ENCODE results near the gene ZFYVE16. TPM values are rescaled to one million over a fixed set of nuclear protein-coding genes. Genes with fewer than 3 reads are reported as not detected.

The ZFYVE16 gene
- polyA plus RNA-seq, 3 donors = 9.4 to 15.8 (median 10.7) TPM

DNA sequence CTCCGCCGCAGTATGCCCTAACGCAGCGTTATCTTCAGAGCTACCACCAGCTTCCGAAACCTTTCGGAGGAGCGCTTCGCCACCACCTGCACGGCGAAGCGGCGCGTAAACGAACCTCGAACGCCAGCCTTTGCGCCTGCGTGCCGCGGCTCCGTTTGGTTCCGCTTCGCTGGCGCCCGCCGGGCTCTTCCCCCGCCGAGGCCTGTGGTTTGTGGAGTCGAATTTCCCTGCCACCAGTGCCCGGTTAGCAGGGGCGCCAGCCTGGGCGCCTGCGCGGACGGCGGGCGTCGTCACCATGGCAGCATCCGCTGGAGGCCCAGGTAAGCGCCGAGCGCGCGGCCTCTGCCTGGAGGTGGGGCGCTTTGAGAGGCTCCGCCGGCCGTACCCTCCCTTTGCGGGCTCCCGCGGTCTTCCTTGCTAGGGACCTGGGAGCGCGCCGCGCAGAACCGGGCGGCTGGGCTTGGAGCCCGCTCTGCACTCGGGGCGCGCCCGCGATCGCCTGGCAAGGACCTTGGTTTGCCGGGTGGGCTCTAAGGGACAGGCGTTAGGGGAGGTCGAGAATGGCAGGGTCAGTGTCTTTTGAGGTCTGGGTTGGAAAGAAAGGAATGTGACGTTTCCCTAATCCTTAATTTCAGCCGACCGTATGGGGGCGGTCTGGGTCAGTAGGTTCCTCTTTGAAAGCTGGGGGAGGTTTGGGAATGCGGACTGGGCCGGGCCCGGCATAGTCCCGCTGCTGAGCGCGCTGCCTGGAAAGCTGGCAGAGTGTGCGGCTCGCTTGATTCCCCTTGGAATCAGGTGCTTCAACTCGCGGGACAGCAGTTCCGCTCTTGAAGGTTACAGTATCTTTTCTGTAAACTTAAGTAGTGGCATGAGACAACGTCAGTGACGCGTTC lies 80.2 kb downstream of the ZFYVE16 start, which contains the start of gene FAM151B:
Gene FAM151B, plus strand, starts transcription at position 272 of the 893 bp plus-strand sequence. Its CDS starts 24 bp downstream, at position 296.
- under 1% methylated on average over 75 of the region's 85 CpGs for WGBS (ENCODE audit: insufficient coverage)
- peaks cover 51% of the 10 kb centered on the region for H3K79me2 ChIP-seq (ENCODE audit: insufficient read depth, low read length)
- H3K4me2 ChIP-seq (replicated peaks; ENCODE audit: extremely low read depth, low read length, poor library complexity, severe bottlenecking) = peak within 1 kb of the TSS; percentile 90
- Mint-ChIP-seq H3K27me3 (ENCODE audit: low read depth in 3 of 3) (no peaks in the 10 kb centered on the region), H3K4me1 (peaks cover 35% of the 10 kb centered on the region), H3K36me3 (peaks cover 5 to 20% of the 10 kb centered on the region in 2 donors), H3K27ac (peak within 1 kb of the TSS; percentile 83 to 95 (median 90)), H3K9me3 (peaks cover 0 to 8% (median 4%) of the 10 kb centered on the region in 7 donors), H3K4me3 (peak within 1 kb of the TSS; percentile 97 to 98)
- H3K27ac ChIP-seq (ENCODE audit: low read depth in 1 of 2, low read length in 2 of 2) = peak within 1 kb of the TSS; percentile 25 to 87
- H2AFZ ChIP-seq (ENCODE audit: insufficient read depth, low read depth, low read length, poor library complexity, severe bottlenecking) = peak within 1 kb of the TSS; percentile 99
- H3K36me3 ChIP-seq (replicated peaks in 1 of 2; ENCODE audit: control insufficient read depth in 1 of 2, insufficient read depth in 2 of 2, low read length in 2 of 2) = no peaks in the 10 kb centered on the region
- TF ChIP-seq, protein P1, sequence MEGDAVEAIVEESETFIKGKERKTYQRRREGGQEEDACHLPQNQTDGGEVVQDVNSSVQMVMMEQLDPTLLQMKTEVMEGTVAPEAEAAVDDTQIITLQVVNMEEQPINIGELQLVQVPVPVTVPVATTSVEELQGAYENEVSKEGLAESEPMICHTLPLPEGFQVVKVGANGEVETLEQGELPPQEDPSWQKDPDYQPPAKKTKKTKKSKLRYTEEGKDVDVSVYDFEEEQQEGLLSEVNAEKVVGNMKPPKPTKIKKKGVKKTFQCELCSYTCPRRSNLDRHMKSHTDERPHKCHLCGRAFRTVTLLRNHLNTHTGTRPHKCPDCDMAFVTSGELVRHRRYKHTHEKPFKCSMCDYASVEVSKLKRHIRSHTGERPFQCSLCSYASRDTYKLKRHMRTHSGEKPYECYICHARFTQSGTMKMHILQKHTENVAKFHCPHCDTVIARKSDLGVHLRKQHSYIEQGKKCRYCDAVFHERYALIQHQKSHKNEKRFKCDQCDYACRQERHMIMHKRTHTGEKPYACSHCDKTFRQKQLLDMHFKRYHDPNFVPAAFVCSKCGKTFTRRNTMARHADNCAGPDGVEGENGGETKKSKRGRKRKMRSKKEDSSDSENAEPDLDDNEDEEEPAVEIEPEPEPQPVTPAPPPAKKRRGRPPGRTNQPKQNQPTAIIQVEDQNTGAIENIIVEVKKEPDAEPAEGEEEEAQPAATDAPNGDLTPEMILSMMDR (IDR thresholded peaks at IDR 0.05) = no peak
- H3K4me1 ChIP-seq (ENCODE audit: control insufficient read depth in 1 of 2, insufficient read depth in 2 of 2, low read length in 2 of 2) = peaks cover 14 to 28% of the 10 kb centered on the region in 2 donors
- no peaks in the 10 kb centered on the region for H4K20me1 ChIP-seq (ENCODE audit: insufficient read depth, low read length)
- H3K9ac ChIP-seq (ENCODE audit: insufficient read depth, low read length, poor library complexity, severe bottlenecking) = peak within 1 kb of the TSS; percentile 88
- intact Hi-C loops (cut with micrococcal nuclease) = loop anchor here in 1 of 2 donors (10.0 kb wide), 2 partner anchors 73 to 187 kb away; no protein-coding TSS in a partner anchor
- H3K4me3 ChIP-seq (replicated peaks in 1 of 3; ENCODE audit: low read depth in 2 of 3, low read length in 3 of 3) = peak within 1 kb of the TSS; percentile 56 to 98 (median 72)
- no peaks in the 10 kb centered on the region for H3K27me3 ChIP-seq (ENCODE audit: control insufficient read depth in 2 of 2, insufficient read depth in 2 of 2, low read length in 2 of 2)
- peak; percentile 75 to 80 (median 79) for DNase-seq
- H3K9me3 ChIP-seq (replicated peaks in 1 of 2; ENCODE audit: control insufficient read depth in 1 of 2, insufficient read depth in 1 of 2, low read length in 2 of 2) = peaks cover 0 to 8% of the 10 kb centered on the region in 2 donors

DNA sequence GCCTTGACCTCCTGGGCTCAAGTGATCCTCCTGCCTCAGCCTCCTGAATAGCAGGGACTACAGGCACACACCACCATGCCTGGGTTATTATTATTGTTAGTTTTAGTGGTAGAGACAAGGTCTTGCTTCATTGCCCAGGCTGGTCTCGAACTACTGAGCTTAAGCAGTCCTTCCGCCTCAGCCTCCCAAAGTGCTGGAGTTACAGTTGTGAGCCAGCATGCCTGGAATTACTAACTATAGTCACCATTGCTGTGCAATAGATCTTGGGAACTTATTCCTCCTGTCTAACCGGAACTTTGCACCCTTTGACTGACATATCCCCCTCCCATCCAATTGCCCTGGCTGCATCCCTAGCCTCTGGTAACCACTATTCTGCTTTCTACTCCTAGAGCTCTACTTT lies 83.4 kb downstream of the ZFYVE16 start:
- Histone ChIP-seq H3K9ac (ENCODE audit: insufficient read depth, low read length, poor library complexity, severe bottlenecking) (no peak overlapping the region), H3K27ac (ENCODE audit: low read depth in 1 of 2, low read length in 2 of 2) (no peak overlapping the region), H3K36me3 (replicated peaks in 1 of 2; ENCODE audit: control insufficient read depth in 1 of 2, insufficient read depth in 2 of 2, low read length in 2 of 2) (peaks cover 5 to 18% of the 10 kb centered on the region in 2 donors), H3K4me3 (replicated peaks in 1 of 3; ENCODE audit: low read depth in 2 of 3, low read length in 3 of 3) (no peak overlapping the region), H4K20me1 (ENCODE audit: insufficient read depth, low read length) (no peaks in the 10 kb centered on the region), H2AFZ (ENCODE audit: insufficient read depth, low read depth, low read length, poor library complexity, severe bottlenecking) (no peak overlapping the region), H3K9me3 (replicated peaks in 1 of 2; ENCODE audit: control insufficient read depth in 1 of 2, insufficient read depth in 1 of 2, low read length in 2 of 2) (no peaks in the 10 kb centered on the region), H3K27me3 (ENCODE audit: control insufficient read depth in 2 of 2, insufficient read depth in 2 of 2, low read length in 2 of 2) (no peaks in the 10 kb centered on the region), H3K79me2 (ENCODE audit: insufficient read depth, low read length) (peaks cover 70% of the 10 kb centered on the region), H3K4me2 (replicated peaks; ENCODE audit: extremely low read depth, low read length, poor library complexity, severe bottlenecking) (no peak overlapping the region), H3K4me1 (ENCODE audit: control insufficient read depth in 1 of 2, insufficient read depth in 2 of 2, low read length in 2 of 2) (peaks cover 14 to 28% of the 10 kb centered on the region in 2 donors)
- no peak overlapping the region for H3K4me3 Mint-ChIP-seq
- intact Hi-C loops (cut with micrococcal nuclease) = no loop called here
- 100% methylated on average over 2 of the region's 3 CpGs for WGBS (ENCODE audit: insufficient coverage)
- no peak overlapping the region for H3K27ac Mint-ChIP-seq
- H3K4me1 Mint-ChIP-seq = peaks cover 35% of the 10 kb centered on the region
- peaks cover 13 to 29% of the 10 kb centered on the region in 2 donors for H3K36me3 Mint-ChIP-seq
- no peak for DNase-seq
- H3K9me3 Mint-ChIP-seq = no peaks in the 10 kb centered on the region
- H3K27me3 Mint-ChIP-seq (ENCODE audit: low read depth in 3 of 3) = peaks cover 0 to 1% (median 0%) of the 10 kb centered on the region in 3 donors
- TF ChIP-seq, protein P1 (IDR thresholded peaks at IDR 0.05) = no peak

Measured in CD14-positive monocyte (primary cell).